GM12891 (cell line): ENCODE measurements around the gene OBP2A.

ENCODE experiments used
- PAX5 ChIP-seq: IDR thresholded peaks from 2 replicates; pipeline ENCODE4 v1.6.1; 2011; ENCODE audit warnings: low read length, moderate library complexity, mild to moderate bottlenecking; ENCODE audit not compliant: insufficient read depth, severe bottlenecking
- POLR2A ChIP-seq: IDR thresholded peaks from 2 replicates; pipeline ENCODE4 v1.6.1; 2011; ENCODE audit warnings: low read depth, low read length, control low read depth
- POLR2AphosphoS5 ChIP-seq: IDR thresholded peaks from 2 replicates; pipeline ENCODE4 v1.6.1; 2011; ENCODE audit warnings: low read depth, low read length, control low read depth
- POU2F2 ChIP-seq: IDR thresholded peaks from 2 replicates; pipeline ENCODE4 v1.6.1; 2011; ENCODE audit warnings: low read depth, mild to moderate bottlenecking, control low read depth, low read length, moderate library complexity
- TAF1 ChIP-seq: IDR thresholded peaks from 2 replicates; pipeline ENCODE4 v1.6.1; 2011; ENCODE audit warnings: low read depth, low read length, control low read depth

DNA sequence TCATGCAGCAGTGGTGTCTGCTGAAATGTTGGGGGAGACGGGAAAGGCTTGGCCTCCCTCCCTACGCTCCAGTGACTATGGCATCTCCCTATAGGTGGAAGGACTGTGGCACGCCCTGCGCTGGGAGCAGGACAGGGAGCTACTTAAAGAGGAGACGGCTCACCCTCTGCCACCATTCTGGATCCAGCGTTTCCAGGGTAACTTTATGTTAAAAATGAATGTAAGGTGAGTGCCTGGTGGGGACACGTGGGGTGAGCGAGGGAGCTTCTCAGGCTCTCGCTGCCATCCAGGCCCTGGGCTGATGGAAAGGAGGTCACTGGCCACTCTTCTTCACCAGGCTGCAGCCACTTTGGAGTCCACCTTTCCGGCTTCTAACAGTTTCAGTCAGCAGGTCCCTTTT is 31.3 kb downstream of the OBP2A start:
- TF ChIP-seq POLR2A (no peak), POLR2AphosphoS5 (no peak), TAF1 (no peak), PAX5 (no peak), POU2F2 (no peak)
